Measurements from ENCODE around the gene MRPL9.
"Not testable (repeated sequence)": the region's sequence is repeated elsewhere in the genome, so short reads cannot be mapped to it uniquely, and the experiment has no call there.

The MRPL9 gene

DNA sequence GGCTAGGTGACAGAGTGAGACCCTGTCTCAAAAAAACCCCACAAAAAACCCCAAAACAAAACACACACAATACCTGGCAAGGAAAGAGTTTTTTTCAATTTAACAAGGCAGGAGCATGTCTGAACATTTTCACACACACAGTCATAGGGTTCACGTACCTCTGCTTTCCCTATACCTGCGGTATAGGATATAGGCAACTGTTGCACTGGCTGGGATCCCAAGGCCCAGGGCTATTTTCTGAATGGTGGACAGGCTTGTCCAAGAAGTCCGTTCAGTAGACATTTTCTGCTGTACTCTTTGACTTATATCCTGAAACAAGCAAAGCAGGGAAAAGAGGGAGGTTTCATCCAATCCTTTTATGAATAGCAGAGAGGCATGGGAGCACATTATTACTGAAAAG lies 19.4 kb upstream of the MRPL9 start:
- DNase-seq: no peak

DNA sequence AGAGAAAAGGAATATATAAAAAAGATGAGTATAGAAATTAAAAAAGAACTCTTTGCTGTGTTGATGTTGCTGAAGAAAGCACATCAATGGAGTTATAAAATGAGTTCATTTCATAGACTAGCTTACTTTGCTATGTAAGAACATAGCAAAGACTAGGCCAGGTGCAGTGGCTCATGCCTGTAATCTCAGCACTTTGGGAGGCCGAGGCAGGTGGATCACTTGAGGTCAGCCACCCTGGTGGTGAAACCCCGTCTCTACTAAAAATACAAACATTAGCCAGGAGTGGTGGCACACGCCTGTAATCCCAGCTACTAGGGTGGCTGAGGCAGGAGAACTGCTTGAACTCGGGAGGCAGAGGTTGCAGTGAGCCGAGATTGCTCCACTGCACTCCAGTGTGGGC lies 18.7 kb upstream of the MRPL9 start:
- DNase-seq: not testable (repeated sequence)

DNA sequence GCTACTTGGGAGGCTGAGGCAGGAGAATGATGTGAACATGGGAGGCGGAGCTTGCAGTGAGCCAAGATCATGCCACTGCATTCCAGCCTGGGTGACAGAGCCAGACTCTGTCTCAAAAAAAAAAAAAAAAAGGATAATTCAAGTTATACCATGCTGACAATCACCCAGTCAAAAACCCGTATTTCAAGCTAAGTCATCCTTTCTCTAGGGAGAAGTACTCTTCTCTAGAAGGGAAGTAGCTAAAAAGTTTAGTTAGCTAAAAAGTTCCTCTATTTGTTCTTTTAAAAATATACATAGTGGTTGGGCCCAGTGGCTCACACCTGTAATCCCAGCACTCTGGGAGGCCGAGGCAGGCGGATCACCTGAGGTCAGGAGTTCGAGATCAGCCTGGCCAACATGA lies 17.4 kb upstream of the MRPL9 start:
- not testable (repeated sequence) for DNase-seq

DNA sequence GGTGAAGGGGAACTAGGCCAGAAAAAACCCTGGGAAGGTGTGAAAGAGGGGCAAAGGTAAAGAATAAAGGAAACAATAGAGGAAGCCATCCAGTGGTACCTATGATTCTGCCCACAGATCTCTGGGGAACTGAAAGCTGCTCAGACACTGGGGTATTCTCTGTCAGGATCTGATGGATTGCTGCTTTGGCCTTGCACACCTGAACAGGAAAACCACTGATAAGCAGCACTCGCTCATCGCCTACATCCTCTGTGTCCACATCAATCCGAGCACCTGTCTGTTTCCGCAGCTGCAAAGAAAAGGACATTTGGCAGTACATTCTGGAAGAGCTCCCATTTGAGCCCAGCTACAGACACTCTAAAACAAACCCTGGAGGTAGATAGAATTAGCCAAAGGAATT lies 16.6 kb upstream of the MRPL9 start:
- DNase-seq: no peak

DNA sequence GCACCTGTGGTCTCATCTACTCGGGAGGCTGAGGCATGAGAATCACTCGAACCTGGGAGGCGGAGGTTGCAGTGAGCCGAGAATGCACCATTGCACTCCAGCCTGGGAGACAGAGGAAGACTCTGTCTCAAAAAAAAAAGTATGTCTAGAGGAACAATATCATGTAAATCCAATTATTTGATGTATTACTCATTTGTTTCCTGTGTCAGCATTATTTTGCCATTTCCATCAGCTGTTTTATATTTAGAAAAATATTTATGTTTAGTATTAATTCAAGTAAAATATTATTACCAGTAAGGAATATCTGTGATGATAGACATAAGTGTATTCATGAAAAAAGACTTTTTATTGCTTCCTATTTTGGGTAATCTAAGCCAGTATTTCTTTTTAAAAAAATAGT lies 14.0 kb upstream of the MRPL9 start:
- DNase-seq: no peak

DNA sequence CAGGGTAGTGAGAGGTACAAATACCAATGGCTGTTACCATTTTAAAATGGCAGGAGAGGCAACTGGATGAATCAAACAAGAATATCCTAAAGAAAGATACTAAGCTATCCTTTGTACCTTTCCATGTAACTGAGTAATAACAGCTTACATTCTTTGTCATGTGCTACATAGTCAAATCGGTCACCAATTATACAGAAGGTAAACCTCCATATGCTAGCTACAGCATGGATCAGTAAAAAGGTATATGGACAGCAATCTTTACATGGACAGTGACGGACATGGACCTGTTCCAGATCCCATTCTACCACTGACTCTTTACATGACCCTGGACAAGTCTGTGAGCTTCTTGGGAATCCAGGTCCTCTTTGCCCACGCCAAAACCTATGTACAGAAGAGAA lies 13.4 kb upstream of the MRPL9 start:
- DNase-seq: no peak

DNA sequence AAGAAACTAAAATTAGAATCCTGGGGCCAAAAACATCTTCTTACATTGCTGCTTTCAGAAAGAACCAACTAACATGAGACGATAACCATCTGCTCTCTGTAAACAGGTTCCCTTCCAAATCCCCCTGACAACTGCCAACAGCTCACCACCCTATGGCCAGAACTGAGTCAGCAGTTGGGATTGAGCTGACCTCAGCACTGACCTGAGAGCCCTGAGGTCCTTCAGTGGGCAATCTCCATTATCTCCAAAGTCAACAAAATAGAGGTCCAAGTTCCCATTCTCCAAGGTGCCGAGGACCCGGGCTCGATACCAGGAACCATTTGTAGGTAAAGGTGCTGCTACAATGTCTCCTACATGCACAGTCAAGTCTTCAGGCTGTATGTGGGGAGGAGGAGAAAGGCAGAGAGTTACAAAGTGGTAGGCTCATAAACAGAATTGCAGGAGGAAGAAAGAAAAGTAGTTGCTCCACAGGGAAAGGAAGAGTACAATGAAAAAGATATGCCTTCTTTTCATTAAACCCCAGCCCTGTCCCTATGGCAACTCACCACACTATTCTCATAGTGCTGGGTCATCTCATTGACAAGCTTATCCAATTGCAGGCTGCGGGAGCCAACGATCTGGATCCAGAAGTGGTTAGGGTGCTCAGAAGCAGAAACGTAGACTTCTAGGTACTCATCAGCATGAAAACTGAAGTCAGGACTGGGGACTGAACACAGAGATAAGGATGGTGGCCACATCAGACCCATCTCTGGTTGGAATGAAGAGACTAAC lies 12.8 kb upstream of the MRPL9 start:
- DNase-seq: no peak

DNA sequence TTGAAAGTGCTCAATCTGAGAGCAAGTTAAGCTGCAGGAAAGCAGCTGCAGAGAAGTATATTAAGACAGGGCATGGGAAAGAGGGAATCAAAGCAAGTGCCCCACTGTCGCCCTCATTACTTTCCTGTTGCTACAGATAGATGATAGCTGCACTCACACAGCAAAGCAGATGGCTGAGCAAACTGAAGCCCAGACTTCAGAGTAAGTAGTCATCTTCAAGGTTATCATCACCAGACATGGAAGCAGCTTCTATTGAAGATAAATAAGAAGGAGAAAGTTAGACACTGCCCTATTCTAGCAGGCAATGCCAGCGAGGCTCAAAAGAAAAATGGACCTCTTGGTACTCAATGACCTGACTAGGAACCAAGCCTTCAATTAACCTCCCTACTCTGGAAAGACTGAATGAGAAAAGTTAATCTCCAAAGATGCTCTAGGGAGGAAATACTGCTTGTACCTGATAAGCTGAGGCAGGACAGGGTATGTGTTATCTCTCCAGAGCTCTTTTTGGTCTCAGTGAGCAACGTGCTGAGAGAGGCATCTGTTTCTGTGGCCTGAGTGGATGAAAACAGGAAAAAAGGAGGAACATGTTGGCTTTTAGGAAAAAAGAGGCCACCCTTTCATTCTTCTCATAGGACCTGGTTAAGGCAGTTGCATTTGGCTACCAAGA lies 11.1 kb upstream of the MRPL9 start:
- no peak for DNase-seq

DNA sequence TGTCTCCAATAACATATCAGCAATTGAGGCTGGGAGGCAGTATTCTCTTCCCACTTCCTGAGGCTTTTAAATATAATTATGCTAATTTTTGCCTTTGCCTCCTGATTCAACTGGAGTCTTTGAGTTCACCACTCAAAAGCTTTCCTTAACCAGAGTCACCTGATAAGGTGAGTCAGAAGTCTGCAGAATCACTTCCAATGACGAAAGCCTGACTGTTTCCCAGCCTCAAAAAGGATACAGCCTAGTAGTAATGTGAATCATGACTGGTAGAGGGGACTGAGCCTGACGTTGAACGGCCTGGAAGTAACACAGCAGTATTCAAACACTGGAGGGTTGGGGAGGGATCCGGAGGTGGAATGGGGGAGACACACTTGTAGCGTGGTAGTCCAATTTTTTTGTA lies 10.4 kb upstream of the MRPL9 start:
- DNase-seq: no peak

DNA sequence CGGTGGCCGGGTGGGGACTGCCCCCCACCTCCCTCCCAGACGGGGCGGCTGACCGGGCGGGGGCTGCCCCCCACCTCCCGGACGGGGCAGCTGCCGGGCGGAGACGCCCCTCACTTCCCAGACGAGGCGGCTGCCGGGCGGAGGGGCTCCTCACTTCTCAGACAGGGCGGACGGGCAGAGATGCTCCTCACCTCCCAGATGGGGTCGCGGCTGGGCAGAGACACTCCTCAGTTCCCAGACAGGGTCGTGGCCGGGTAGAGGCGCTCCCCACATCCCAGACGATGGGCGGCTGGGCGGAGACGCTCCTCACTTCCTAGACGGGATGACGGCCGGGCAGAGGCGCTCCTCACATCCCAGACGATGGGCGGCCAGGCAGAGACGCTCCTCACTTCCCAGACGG lies 6.0 kb upstream of the MRPL9 start:
- not testable (repeated sequence) for DNase-seq

DNA sequence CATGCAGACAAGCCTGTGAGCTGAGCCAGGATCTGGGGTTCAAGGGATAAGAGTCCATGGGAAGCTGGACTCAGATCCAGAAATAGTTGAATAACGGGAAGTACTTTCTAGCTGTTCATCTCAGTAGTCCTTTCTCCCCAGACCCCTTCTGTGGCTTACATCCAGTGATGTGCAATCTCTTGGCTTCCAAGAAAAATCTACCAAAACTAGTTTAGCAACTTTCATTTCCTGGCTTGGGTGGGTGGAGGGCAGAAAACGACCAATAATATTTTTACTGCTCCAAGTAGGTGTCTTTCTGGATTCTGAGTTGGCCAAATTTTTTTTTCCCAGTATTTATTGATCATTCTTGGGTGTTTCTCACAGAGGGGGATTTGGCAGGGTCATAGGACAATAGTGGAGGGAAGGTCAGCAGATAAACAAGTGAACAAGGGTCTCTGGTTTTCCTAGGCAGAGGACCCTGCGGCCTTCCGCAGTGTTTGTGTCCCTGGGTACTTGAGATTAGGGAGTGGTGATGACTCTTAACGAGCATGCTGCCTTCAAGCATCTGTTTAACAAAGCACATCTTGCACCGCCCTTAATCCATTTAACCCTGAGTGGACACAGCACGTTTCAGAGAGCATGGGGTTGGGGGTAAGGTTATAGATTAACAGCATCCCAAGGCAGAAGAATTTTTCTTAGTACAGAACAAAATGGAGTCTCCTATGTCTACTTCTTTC lies 5.2 kb upstream of the MRPL9 start:
- not testable (repeated sequence) for DNase-seq

DNA sequence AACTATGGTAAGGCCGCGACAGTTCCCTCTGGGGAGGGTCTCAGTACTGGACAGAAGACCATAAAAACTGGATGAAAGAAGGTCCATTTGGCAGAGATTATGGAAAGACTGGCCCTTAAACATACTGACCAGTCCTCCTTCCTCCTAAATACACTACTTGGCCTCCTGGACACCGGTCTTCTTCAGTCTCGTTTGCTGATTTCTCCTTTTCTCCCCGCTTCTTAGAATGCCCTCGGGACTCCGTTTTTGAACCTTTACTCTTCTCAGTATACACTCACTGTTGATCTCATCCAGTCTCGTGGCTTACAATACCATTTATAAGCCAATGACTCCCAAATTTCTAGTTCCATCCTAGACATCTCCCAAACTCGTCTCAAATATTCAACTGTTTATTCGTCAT lies 694 bp upstream of the MRPL9 start:
- no peak for DNase-seq

DNA sequence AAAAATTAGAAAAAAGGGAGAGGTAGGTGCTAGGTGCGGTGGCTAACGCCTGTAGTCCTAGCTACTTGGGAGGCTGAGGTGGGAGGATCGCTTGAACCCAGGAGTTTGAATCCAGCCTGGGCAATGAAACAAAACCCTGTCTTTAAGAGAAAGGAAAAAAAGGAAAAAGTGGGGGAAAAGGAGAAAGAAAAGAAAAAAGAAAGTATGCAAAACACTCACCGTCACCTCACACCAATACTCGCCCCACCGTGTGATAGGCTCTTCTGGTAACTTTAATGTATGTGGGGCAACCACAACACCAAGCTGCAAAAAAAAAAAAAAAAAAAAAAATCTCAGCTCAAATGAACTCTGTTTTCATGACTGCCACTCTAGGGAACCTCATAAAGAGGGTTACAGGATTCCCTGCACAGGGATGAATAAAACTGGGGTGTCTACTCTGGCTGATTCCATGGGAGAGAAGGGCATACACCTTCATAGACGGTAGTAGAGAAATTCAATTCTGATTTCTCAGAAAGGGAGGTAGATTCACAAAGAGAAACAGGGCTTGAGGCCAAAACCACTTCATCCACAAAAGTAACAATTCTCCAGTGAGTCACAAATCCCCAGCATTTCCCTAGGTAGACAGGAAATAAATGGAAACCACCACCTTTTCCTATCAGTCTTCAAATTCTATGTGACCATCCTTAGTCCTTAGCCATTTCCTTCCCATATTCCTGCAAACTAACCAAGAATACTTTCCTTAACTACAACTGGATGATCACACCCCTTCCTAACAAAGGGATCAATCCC lies 2.5 kb downstream of the MRPL9 start:
- no peak for DNase-seq

DNA sequence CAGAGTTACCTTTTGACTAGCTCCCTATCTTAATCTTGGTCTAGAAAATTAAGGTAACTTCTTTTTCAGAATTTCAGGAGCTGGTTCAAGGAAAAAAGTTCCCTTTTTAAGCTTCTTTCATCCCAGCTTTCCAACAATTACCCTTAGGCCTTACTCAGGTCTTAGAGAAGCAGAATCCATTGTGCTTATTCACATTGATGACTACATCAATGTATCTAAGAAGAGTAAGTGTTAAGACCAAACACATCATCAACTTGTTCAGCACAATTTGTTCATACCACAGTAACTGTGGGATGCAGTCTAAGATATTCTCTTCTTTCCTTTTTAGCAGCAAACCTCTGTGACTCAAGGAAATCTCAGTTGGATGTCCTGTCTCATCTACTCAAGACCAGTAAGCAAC lies 4.1 kb downstream of the MRPL9 start:
- DNase-seq: no peak

DNA sequence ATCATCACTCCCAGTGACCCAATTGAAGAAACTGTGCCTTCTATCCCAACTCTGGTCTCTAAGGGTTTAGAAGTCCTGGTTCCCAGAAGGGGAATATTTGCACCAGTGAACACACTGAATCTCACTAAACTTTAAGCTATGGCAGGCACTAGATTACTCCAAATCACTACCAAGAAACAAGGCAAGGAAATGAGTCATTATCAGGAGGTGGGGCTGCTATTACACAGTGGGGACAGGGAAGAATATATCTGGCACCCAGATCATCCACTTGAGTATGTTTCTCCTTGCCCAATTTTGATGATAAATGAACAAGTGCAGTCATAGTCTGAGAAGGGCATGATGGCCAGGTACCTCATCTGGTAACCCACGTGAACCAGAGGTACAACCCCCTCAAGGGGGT lies 7.0 kb downstream of the MRPL9 start:
- no peak for DNase-seq

DNA sequence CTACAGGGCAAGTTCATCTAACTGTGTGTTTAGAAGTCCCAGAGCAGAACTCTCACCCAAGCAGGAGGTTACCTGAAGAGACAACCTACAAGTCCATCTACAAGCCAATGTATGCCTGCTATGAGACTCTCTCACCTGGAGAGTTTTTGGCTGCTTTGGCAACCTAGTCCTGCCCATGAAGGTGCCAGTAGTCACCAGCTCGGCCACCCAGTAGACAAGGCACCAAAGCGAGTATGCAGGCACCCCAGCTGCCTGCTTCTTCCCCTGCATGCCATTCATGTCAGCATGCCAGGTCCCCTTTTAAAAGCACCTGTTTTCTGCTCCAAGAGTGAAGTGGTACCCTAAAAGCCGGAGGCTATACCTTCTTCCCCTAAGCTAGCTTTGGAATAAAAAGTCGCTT lies 21.8 kb downstream of the MRPL9 start:
- DNase-seq: no peak

DNA sequence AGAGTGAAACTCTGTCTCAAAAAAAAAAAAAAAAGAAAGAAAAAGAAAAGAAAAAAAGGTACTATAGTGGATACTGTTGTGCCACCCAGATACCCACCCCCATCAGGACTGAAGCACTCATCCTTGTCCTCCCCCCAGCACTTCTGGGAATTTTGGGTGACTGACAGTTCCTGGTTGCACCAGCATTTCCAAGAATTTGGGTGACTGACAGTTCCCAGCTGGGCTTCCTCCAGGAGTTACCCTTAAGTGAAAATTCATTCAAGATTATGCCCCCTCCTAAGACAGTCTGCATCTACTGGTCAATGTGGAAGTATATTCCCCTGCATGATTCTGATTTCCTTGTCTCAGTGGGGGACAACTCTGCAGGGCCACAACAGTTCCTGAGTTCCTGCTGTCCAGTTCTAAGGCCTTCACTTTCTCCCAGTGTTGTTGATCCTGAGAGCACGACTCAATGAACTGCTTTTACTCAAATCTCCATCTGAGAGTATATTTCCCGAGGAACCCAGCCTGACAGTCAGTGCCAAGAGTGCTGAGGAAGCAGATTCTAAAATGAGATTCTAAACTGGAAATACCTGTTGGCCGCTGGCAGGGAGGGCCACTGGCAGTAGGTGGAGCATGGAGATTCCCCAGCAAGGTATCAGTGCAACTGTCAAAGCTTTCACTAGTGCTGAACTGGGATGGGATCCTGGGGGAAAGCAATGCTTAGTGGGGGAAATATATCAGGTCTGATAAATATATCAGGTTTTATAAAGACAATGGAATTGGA lies 23.5 kb downstream of the MRPL9 start:
- no peak for DNase-seq

DNA sequence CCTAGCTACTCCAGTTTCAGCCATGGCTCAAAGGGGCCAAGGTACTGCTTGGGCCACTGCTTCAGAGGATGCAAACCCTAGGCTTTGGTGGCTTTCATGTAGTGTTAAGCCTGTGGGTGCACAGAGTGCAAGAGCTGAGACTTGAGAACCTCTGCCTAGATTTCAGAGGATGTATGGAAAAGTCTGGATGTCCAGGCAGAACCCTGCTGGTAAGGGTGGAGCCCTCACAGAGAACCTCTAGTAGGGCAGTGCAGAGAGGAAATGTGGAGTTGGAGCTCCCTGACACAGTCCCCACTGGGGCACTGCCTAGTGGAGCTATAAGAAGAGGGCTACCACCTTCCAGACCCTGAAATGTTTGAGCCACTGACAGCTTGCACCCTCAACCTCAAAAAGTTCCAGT lies 25.8 kb downstream of the MRPL9 start:
- DNase-seq: no peak

DNA sequence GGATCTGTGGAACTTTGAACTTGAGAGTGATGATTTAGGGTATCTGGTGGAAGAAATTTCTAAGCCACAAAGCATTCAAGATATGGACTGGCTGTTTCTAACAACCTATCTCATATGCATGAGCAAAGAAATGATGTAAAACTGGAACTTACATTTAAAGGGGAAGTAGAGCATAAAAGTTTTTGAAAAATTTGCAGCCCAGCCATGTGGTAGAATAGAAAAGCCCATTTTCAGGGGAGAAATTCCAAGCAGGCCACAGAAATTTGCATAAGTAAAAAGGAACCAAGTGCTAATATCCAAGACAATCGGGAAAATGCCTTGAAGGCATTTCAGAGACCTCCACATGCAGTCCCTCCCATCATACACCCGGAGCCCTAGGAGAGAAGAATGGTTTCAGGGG lies 26.3 kb downstream of the MRPL9 start:
- no peak for DNase-seq

DNA sequence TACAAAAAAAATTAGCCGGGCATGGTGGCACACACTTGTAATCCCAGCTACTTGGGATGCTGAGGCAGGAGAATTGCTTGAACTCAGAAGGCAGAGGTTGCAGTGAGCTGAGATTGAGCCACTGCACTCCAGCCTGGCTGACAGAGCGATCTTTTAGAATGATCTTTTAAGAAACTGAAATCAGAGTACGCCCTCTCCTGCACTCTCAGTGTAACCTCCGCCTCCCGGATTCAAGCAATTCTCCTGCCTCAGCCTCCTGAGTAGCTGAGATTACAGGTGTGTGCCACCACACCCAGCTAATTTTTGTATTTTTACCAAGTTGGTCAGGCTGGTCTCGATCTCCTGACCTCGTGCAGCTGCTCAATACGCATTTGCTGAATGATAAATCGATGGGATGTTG lies 29.3 kb downstream of the MRPL9 start:
- not testable (repeated sequence) for DNase-seq

DNA sequence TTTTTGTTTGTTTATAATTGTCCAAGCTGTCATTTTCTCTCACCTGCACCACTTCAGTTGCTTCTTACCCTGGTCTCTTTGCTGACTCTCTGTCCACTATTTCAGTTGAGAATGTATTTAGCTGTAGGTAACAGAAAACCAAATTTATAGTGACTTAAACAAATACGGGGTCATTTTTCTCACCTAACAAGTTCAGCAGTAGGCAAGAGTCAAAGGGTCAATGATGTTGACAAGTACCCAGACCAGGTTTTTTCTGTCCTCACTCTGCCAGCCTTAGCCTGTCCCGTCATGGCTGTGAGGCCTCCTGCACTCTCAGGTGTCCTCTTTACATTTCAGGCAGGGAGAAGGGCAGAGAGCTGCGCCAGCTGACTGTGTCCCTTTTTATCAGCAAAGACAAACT lies 30.2 kb downstream of the MRPL9 start:
- no peak for DNase-seq

DNA sequence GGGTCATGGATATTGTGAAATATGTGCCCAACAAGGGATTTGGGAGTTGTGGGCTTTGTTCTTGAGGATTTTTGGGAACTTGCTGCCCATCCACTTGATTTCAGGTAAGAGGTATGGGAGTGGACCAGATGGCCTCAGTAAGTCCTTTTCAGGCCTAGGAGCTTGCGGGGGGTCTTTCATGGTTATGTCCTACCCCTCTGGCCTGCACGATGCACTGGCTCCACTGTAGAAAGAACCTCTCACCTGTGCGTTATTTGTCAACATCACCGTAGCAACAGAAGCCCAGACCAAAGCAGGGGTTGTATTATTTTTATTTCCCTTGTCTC lies 33.4 kb downstream of the MRPL9 start:
- DNase-seq: no peak

All from retina (tissue), 1 donor.